Type B pancreatic cell (in vitro differentiated cells): Measurements from ENCODE around the gene RPS6KA2. TPM values are rescaled to one million over a fixed set of nuclear protein-coding genes. Genes with fewer than 3 reads are reported as not detected.

Experiments
- DNase-seq: peaks from one replicate; pipeline ENCODE4 v3.0.0; 2021; ENCODE audit warnings: mixed read lengths; ENCODE audit not compliant: unreplicated experiment; ENCODE audit errors: extremely low spot score
- H3K27ac Mint-ChIP-seq: 2 replicates; pipeline ENCODE4 v1.8.0; 2021; ENCODE audit warnings: mild to moderate bottlenecking, mixed read lengths
- H3K27me3 Mint-ChIP-seq: 2 replicates; pipeline ENCODE4 v1.8.0; 2021; ENCODE audit warnings: mixed read lengths
- H3K36me3 Mint-ChIP-seq: 2 replicates; pipeline ENCODE4 v1.8.0; 2021; ENCODE audit warnings: mixed read lengths
- H3K4me1 Mint-ChIP-seq: one replicate; pipeline ENCODE4 v1.8.0; 2021; ENCODE audit warnings: mixed read lengths; ENCODE audit not compliant: unreplicated experiment
- H3K4me3 Mint-ChIP-seq: 2 replicates; pipeline ENCODE4 v1.8.0; 2021; ENCODE audit warnings: mild to moderate bottlenecking, mixed read lengths
- H3K9me3 Mint-ChIP-seq: 2 replicates; pipeline ENCODE4 v1.8.0; 2021; ENCODE audit warnings: mixed read lengths
- total RNA-seq: library from RNA; stranded (reverse); gene quantifications from 2 replicates; pipeline ENCODE4 v1.2.1, GENCODE V29; 2021; ENCODE audit warnings: low replicate concordance
- TF ChIP-seq, protein P1 (sequence below): fragments of 200-600 bp; sonication (generic); conservative IDR thresholded peaks from 2 replicates; pipeline ENCODE4 v1.5.0; 2021; ENCODE audit warnings: antibody characterized with exemption, mild to moderate bottlenecking

Gene RPS6KA2
- total RNA-seq, 1 donor from 2014 or later = 23.8 TPM

DNA sequence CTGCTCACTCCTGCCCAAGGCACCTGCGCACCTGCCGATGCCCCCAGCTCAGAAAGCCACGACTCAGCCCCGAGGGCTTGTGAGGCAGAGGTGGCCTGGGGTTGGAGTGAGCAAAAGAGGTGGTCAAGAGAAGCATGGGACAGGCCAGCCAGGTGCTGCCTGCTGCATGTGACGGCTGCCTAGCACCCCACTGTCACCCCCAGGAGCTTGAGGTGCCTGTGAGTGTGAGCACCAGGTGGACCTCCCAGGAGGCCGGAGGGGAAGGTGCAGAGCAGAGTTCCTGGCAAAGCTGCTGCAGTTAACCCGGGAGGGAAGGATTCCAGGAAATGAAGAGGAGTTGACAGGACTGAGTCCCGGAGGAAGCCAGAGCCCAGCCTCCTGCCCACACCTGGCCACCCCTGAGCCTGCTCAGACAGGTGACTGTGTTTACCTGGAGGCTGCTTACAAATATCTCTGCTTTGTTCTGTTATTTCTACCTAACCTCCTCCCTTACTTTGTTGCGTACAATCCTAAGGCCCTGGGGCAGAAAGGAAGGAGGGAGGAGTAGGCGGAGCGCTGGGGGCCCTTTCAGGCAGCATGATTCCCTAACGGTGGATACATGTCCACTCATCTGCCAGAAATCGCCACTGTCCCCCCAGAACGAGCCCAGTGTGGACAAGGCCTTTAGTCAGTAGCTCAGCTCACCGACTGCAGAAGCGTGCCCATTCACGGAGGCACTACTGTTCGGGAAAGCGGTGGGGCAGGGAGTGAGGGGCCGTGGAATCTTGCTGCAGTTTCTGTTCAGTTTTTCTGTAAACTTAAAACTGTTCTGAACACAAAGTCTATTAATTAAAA, 156.8 kb downstream of the RPS6KA2 start:
- TF ChIP-seq, protein P1, sequence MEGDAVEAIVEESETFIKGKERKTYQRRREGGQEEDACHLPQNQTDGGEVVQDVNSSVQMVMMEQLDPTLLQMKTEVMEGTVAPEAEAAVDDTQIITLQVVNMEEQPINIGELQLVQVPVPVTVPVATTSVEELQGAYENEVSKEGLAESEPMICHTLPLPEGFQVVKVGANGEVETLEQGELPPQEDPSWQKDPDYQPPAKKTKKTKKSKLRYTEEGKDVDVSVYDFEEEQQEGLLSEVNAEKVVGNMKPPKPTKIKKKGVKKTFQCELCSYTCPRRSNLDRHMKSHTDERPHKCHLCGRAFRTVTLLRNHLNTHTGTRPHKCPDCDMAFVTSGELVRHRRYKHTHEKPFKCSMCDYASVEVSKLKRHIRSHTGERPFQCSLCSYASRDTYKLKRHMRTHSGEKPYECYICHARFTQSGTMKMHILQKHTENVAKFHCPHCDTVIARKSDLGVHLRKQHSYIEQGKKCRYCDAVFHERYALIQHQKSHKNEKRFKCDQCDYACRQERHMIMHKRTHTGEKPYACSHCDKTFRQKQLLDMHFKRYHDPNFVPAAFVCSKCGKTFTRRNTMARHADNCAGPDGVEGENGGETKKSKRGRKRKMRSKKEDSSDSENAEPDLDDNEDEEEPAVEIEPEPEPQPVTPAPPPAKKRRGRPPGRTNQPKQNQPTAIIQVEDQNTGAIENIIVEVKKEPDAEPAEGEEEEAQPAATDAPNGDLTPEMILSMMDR = no peak
- Mint-ChIP-seq H3K36me3 (peaks cover 4% of the 10 kb centered on the region), H3K27ac (no peak overlapping the region), H3K27me3 (no peaks in the 10 kb centered on the region), H3K9me3 (no peaks in the 10 kb centered on the region), H3K4me3 (no peak overlapping the region), H3K4me1 (peaks cover 16% of the 10 kb centered on the region)
- DNase-seq = no peak

DNA sequence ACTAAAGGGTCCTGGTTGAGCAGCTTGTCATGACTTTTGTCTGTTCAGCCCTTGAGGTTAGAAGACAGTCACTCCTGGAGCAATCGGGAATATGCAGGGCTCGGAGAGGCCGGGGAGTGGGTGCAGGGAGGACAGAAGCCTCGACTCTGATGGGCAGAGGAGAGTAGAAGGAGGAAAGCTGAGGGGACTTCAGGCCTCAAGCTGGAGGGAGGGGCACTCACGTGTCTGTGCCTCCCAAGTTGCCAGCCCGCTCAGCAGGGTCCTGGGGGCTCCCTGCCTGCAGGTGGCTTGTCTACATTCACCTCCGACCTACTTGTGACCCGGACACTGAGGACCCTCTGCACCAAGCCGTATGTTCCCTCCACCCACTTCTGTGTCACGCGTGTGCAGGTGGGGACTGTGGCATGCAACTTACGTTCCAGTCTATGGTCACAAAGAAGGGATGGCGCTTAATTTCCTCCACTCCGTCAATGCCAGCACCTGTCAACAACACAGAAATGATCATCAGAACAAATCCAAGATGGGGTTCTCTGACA, 157.6 kb downstream of the RPS6KA2 start:
- peak; percentile 37 for DNase-seq
- Mint-ChIP-seq H3K36me3 (peaks cover 4% of the 10 kb centered on the region), H3K27ac (no peak overlapping the region), H3K4me3 (no peak overlapping the region), H3K27me3 (no peaks in the 10 kb centered on the region), H3K9me3 (no peaks in the 10 kb centered on the region), H3K4me1 (peaks cover 16% of the 10 kb centered on the region)
- TF ChIP-seq, protein P1 = no peak

DNA sequence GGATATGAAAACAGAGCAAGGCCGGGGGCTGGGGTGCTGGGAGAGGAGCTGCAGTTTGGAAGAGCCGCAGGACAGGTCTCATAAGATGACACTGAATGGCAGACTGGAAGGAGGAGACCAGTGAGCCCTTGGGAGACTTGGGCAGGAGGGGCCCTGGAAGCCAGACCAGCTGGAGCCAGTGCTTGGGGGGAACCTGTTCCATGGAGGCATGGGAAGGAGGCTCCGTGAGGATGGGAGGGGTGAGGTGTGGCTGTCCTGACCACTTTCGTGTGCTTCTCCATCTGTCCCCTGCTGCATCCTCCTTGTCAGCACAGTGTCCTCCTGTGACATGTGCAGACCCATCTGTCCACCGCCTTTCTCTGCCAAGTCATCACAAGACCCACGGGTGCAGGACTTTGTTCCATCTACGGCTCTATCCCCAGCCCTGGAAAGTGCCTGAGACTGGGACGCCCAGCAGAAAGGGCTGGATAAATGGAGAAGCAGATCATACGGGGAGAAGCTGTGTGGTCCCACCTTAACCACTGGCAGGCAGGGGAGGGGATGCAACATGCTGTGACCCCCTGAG, 159.5 kb downstream of the RPS6KA2 start:
- Mint-ChIP-seq H3K4me3 (no peak overlapping the region), H3K36me3 (peaks cover 8% of the 10 kb centered on the region), H3K9me3 (no peaks in the 10 kb centered on the region), H3K27ac (no peak overlapping the region), H3K4me1 (peaks cover 16% of the 10 kb centered on the region), H3K27me3 (no peaks in the 10 kb centered on the region)
- TF ChIP-seq, protein P1 = no peak
- DNase-seq = no peak

DNA sequence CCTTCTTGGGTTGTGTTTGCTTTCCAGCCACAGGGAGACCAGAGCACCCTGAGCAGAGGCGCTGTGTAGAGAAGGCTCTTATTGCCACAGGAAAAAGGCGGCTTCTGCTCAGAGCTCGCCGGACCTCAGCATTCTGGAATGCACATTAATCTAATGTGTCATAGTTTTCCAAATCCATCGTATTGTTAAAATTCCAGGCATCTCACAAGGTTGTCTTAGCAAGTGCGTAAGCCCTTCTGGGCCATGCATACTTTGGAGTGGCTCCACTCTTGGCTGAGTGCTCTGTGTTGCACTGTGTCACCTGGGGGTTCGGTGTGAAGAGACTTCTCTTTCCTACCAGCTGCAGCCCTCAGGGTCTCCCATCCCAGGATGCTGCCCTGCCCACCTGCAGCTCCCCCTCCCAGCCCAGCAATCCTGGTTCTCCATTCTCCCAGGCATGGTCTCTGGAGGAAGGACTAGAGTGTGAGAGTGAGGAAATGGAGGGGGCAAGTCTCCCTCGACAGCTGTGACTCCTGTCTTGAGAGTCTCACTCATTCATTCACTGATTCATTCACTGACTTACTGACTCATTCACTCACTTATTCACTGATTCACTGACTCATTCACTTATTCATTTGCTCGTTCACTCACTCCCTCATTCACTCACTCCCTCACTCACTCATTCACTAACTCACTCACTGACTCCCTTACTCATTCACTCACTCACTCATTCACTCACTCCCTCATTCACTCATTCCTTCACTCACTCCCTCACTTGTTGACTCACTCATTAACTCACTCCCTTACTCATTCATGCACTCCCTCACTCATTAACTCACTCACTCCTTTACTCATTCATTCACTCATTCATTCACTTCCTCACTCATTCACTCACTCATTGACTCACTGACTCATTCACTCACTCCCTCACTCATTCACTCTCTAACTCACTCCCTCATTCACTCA, 160.6 kb downstream of the RPS6KA2 start:
- Mint-ChIP-seq H3K36me3 (peaks cover 8% of the 10 kb centered on the region), H3K4me1 (peaks cover 16% of the 10 kb centered on the region), H3K4me3 (no peak overlapping the region), H3K9me3 (no peaks in the 10 kb centered on the region), H3K27ac (peak overlapping the region; percentile 61), H3K27me3 (no peaks in the 10 kb centered on the region)
- TF ChIP-seq, protein P1 = no peak
- peak; percentile 34 for DNase-seq

DNA sequence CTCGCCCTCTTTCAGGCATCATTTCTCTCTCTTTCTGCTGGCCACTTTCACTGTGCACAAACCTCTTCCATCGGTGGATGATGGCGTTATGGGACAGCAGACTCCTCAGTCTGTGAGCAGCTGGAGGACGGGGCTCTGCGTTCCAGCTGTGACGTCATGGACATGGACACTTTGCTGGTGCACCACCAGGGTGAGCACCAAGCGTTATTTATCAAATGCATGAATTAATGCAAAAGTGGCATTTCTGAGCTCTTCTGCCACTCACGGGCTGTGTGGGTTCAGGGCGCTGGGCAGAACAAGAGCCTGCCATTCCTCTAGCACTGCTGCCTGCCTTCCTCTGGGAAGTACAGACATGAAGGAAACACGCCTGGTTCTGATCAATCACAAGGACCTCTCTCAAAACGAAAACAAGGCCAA, 161.4 kb downstream of the RPS6KA2 start:
- Mint-ChIP-seq H3K4me3 (no peak overlapping the region), H3K36me3 (peaks cover 8% of the 10 kb centered on the region), H3K9me3 (no peaks in the 10 kb centered on the region), H3K27ac (peak overlapping the region; percentile 61), H3K4me1 (peaks cover 21% of the 10 kb centered on the region), H3K27me3 (no peaks in the 10 kb centered on the region)
- no peak for DNase-seq
- TF ChIP-seq, protein P1 = no peak
